GF-D8 (cell line): Measurements from ENCODE around the gene ZNF155.
A peak's percentile ranks its signal among the peaks of the same experiment; 100 is the strongest.
"Not testable (repeated sequence)": the region's sequence is repeated elsewhere in the genome, so short reads cannot be mapped to it uniquely, and the experiment has no call there.

Experiments used
- DNase-seq: peaks from one replicate; lab custom pipeline; 2025; lab: John Stamatoyannopoulos, UW

ZNF155 gene

GRCh38 chr19:43983912-43984686, at the start of gene ZNF155:
Gene ZNF155, plus strand, starts transcription at chr19:43984188. Its CDS starts 4,356 bp downstream, at chr19:43988544.
- DNase-seq, result peak; percentile 83

DNA sequence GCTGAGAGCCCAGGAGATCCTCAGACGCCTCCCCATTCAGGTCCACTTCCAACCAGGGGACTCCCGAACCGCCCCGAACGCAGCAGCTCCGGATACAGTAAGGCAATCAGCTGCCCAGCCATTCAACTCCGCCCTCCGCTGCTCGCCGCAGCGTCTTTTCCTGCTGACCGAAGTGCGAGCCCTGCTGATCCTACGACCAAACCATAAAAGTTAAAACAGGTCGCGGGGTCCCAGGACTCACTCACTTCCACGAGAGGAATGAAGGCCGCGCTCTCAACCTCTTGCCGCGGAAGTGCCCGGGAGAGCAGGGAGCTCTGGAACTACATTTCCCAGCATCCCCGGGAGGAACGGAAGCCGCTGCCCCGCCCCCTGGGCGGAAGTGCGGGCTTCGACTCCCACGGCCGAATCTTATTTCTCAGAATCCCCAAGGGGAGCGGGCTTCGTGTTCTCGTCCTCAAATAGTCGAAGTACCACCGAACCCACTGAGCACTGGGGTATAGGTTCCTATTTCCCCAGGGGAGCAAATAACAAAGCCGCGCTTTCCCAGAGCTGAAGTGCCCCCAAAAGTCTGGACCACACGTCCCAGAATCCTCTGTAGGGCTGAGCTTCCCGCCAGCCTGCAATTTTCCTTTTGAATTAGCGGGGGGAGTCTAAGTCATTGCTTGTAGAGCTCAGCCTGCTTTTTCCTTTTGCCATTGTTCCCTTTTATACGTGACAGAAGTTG, 48.8 kb upstream of the ZNF155 start, which contains the start of gene ZNF45:
ZNF45 (minus strand) TSS at position 298 of the 724 bp plus-strand sequence. CDS start 13,097 bp downstream, outside the sequence.
- peak; percentile 76 for DNase-seq

DNA sequence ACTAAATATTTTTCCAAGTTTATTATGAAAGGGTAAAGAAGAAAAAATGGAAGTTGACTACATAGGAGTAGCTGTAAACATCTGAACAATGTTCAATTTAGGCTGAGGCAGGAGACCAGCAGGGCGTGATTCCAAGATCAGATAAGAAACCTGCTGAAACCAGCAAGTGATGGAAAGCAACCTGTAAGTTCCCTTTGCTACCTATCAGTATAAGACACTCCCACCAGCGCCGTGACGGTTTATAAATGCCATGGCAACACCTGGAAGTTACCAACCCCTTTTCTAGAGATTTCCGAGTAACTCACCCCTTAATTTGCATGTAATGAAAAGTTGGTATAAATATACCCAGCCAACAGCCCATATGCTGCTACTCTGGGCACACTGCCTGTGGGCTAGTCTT, 47.8 kb upstream of the ZNF155 start:
- DNase-seq, result no peak

- no peak for DNase-seq
Measured at GRCh38 chr19:43939557-43940260, 44.3 kb upstream of the ZNF155 start.

DNA sequence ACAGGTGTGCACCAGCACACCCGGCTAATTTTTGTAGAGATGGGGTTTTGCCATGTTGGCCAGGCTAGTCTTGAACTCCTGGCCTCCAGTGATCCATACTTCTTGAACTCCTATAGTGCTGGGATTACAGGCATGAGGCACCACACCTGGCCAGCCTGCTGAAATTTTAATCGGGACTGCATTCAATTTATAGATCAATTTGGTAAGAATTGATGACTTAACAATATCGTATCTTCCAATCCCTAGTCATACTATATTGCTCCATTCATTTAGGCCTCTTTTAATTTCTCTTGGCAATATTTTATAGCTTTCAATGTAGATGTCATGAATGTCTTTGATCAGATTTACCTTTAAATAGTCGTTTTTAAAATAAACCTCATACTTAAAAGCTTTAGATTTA, 43.3 kb upstream of the ZNF155 start:
- no peak for DNase-seq

GRCh38 chr19:43941209-43941608, 42.8 kb upstream of the ZNF155 start:
- DNase-seq, result no peak

GRCh38 chr19:43947412-43947811, 36.6 kb upstream of the ZNF155 start:
- not testable (repeated sequence) for DNase-seq

DNA sequence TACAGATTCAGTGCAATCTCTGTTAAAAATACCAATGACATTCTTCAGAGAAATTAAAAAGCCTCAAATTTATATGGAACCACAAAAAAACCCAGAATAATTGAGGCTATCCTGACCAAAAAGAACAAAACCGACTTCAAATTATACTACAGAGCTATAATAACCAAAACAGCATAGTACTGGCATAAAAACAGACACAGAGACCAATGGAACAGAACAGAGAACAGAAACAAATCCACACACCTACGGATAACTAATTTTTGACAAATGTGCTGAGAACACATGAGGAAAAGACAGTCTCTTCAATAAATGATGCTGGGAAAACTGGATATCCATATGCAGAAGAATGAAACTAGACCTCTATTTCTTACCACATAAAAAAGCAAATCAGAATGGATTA, 34.2 kb upstream of the ZNF155 start:
- not testable (repeated sequence) for DNase-seq

GRCh38 chr19:43950834-43951645, 32.9 kb upstream of the ZNF155 start, which contains the start of gene ZNF221:
Gene ZNF221, plus strand, starts transcription at chr19:43951228. Its CDS starts 11,499 bp downstream, at chr19:43962727.
- DNase-seq, result peak; percentile 91

DNA sequence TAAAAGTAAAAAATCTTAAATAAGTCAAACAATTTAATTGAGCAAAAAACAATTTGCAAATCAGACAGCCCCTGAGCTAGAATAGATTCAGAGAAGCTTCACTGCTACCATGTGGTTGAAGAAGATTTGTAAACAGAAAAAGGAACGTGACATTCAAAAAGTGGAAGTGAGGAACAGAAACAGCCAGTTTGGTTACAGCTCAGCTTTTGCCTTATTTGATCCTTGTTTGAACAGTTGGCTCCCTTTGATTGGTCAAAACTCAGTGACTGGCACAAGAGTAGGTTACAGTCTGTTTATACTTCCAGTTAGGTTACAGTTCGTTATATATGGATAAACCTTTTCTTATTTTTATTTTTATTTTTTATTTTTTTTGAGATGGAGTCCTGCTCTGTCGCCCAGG, 27.2 kb upstream of the ZNF155 start:
- DNase-seq, result no peak

GRCh38 chr19:43957891-43958290, 26.1 kb upstream of the ZNF155 start:
- no peak for DNase-seq

DNA sequence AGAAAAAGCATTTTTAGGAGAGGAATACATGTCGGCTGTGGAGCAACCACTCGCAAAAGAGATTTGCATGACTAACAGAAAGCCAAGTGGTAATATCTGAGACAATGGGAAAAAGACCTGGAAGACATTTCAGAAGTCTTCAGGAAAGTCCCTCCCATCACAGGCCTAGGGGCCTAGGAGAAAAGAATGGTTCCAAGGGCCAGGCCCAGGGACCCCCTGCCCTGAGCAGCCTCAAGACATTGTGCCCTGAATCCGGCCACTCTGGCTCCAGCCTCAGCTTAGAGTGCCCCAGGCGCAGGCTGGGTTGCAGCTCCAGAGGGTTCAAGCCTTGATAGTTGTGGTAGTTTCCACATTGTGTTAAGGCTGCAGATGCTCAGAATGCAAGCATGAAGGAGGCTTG, 23.6 kb upstream of the ZNF155 start:
- no peak for DNase-seq

DNA sequence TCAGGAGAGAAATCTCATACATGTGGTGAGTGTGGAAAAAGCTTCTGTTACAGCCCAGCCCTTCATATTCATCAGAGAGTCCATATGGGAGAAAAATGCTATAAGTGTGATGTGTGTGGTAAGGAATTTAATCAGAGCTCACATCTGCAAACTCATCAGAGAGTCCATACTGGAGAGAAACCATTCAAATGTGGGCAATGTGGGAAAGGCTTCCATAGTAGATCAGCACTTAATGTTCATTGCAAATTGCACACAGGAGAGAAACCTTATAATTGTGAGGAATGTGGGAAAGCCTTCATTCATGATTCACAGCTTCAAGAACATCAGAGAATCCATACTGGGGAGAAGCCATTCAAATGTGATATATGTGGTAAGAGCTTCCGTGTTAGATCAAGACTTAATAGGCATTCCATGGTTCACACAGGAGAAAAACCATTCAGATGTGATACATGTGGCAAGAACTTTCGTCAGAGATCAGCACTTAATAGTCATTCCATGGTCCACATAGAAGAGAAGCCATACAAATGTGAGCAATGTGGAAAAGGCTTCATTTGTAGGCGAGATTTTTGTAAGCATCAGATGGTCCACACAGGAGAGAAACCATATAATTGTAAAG, 17.8 kb upstream of the ZNF155 start:
- DNase-seq, result no peak

GRCh38 chr19:43976732-43977131, 7.3 kb upstream of the ZNF155 start:
- no peak for DNase-seq

DNA sequence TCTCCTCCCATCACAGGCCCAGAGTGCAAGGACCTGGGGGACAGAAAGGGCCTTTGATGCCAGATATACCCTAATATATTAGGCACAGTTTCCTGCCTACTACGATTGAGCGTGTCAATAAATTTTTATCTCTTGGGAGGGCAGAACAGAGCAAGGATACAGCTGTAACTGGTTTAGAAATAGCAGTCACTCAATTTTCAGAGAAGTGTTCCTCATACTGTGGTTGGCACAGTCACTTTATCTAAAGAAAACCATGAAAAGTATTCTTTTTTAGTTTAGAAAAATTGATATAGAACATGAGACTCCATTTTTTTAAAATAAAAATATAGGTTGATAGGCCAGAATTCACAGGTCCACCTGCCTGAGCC, 460 bp upstream of the ZNF155 start:
- peak; percentile 21 for DNase-seq

GRCh38 chr19:43984687-43985000, 656 bp downstream of the ZNF155 start:
- no peak for DNase-seq

DNA sequence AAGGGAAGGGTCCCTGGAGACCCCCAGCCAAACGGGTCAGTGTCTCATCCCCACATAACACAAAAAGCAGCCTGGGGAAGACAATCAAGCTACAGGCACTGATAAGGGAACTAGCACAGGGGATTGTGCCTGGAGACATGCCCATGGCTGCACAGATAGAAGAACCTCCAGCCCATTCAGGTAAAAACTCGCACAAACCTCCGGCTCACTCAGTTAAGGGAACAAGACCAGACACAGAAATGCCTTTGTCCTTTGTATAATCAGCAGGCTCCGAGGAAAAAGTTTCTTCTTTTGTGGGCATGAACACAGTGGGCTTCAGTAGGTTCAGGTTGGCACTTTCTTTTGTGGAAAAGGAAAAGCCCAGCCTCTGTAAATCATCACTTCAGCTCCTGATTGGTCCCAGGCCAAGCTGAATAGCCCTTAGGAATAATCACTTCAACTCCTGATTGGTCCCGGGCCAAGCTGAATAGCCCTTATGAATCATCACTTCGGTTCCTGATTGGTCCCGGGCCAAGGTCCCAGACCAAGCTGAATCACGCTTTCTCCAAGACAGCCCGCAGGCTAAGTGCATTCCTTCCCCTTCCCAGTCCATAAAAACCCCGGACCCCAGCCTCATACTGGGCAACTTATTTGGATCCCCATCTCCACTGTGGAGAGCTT, 13.8 kb downstream of the ZNF155 start:
- no peak for DNase-seq

DNA sequence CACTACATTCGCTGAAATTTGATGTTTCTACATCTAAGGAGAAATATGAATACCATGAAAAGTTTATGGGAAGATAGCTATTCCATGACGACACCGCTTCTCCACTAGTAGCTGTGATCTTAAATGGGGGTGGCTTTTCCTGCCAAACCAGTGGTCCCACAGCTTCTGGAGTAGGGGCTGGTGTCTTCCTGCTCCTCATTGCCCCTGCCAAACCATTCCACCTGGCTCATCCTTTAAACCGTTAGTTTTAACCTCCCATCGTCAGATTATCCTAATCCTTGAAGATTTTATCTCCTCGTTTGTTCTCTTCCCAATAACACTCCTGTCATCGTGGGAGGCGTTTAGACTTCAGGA, 18.2 kb downstream of the ZNF155 start:
- no peak for DNase-seq

DNA sequence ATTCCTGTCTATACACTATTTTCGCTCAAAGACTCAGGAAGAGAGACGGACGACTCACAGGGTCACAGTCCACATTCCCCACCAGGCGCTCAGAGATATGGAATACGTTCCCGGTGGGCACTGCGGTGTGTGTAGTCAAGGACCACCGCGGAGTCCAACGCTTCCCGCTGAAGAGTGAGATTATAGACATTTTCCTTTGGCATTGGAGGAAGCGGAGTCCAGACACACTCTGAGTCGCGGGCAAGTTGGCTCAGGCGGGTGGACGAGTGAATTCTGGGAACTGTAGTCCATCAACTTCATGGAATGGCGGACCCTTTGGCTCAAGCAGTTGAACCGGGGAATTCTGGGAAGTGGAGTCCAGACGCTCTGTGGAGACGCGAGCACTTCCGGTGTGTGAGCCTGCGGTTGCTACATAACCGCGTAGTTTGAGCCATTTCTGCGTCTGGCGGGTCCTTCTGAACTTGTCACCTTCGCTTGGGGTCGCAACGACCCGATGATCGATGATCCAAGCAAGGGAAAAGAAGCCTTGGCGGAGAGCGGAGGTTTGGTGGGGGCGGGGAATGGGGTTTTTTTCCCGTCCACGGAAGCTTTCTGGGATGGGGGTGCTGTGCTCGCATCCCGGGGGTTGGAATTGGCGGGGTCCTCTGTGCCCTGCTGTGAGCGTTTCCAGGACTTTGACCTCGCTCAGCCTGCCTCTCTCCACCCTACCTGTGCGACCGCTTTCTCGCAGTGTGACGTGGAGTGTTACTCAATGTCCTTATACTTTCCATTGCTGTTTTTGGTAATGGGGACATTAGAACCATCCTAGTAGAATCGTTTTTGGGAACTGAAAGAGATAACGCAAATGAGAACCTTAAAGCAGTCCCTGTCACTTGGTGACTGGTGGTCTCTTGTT, 18.8 kb downstream of the ZNF155 start, which contains the start of gene ZNF230:
ZNF230 (plus strand) TSS at position 392 of the 895 bp plus-strand sequence. CDS start 4,122 bp downstream, outside the sequence.
- DNase-seq, result peak; percentile 87
